Measurements from ENCODE around the gene C1orf232. TPM values are rescaled to one million over a fixed set of nuclear protein-coding genes. Genes with fewer than 3 reads are reported as not detected.

C1orf232 gene
- total and polyA plus RNA-seq, 12 donors = not detected

- 86 to 96% methylated on average over 3 of the region's 3 CpGs for WGBS, 2 donors
- no peak for TF ChIP-seq CTCF (IDR thresholded peaks at IDR 0.05)
- intact Hi-C loops (cut with DNase I) = no loop called here
- Histone ChIP-seq H3K36me3 (no peaks in the 10 kb centered on the region), H3K27ac (no peak overlapping the region), H3K9me3 (no peaks in the 10 kb centered on the region), H3K4me3 (no peak overlapping the region), H3K4me1 (peaks cover 0 to 12% (median 0%) of the 10 kb centered on the region in 9 donors), H3K27me3 (peaks cover 0 to 10% (median 0%) of the 10 kb centered on the region in 7 donors)
- no peak for DNase-seq
- ATAC-seq = no peak
These were observed 28.5 kb upstream of the C1orf232 start for GRCh38 chr1:26197301-26197700.

- ATAC-seq = no peak
- WGBS, 2 donors = 59 to 94% methylated on average over 3 of the region's 3 CpGs
- H3K4me1 ChIP-seq = peaks cover 0 to 2% (median 0%) of the 10 kb centered on the region in 9 donors
- intact Hi-C loops (cut with DNase I) = no loop called here
- H3K36me3 ChIP-seq = no peaks in the 10 kb centered on the region
- no peak for TF ChIP-seq CTCF (IDR thresholded peaks at IDR 0.05)
- DNase-seq = no peak
- no peaks in the 10 kb centered on the region for H3K9me3 ChIP-seq
- H3K4me3 ChIP-seq = no peak overlapping the region
- no peak overlapping the region for H3K27ac ChIP-seq
- H3K27me3 ChIP-seq = peaks cover 0 to 10% (median 0%) of the 10 kb centered on the region in 7 donors
These were observed 27.0 kb upstream of the C1orf232 start for GRCh38 chr1:26195805-26196204.

GRCh38 chr1:26191739-26192138 lies 23.0 kb upstream of the C1orf232 start:
- Histone ChIP-seq H3K36me3 (no peaks in the 10 kb centered on the region), H3K27me3 (peaks cover 0 to 2% (median 0%) of the 10 kb centered on the region in 7 donors), H3K4me1 (no peaks in the 10 kb centered on the region), H3K9me3 (no peaks in the 10 kb centered on the region), H3K27ac (no peak overlapping the region), H3K4me3 (no peak overlapping the region)
- no peak for DNase-seq
- intact Hi-C loops (cut with DNase I) = no loop called here
- no peak for ATAC-seq
- TF ChIP-seq CTCF (IDR thresholded peaks at IDR 0.05) = no peak
- 23 to 31% methylated on average over 3 of the region's 3 CpGs for WGBS, 2 donors

- Histone ChIP-seq H3K9me3 (no peaks in the 10 kb centered on the region), H3K27me3 (no peaks in the 10 kb centered on the region), H3K36me3 (no peaks in the 10 kb centered on the region), H3K4me3 (no peak within 1 kb of the TSS), H3K4me1 (no peaks in the 10 kb centered on the region), H3K27ac (no peak within 1 kb of the TSS)
- DNase-seq = no peak
- intact Hi-C loops (cut with DNase I) = no loop called here
- peak in 1 of 8 donors; percentile 28 for ATAC-seq
- WGBS, 2 donors = 45 to 46% methylated on average over 16 of the region's 16 CpGs
- TF ChIP-seq CTCF (IDR thresholded peaks at IDR 0.05) = peak in 5 of 9 donors; percentile 11 to 27 (median 24)
These were observed 21.7 kb upstream of the C1orf232 start, which contains the start of gene CATSPER4 for GRCh38 chr1:26190373-26190987. Gene CATSPER4 (plus strand): TSS chr1:26190602. CDS start chr1:26190628, 26 bp downstream.

Data from heart right ventricle (tissue), 16 donors.